ENCODE measurements around the gene RANBP9.

The RANBP9 gene

GRCh38 chr6:13677878-13678254 is 33.8 kb downstream of the RANBP9 start:
- no peak for DNase-seq

GRCh38 chr6:13676551-13677156 is 35.0 kb downstream of the RANBP9 start:
- no peak for DNase-seq

DNA sequence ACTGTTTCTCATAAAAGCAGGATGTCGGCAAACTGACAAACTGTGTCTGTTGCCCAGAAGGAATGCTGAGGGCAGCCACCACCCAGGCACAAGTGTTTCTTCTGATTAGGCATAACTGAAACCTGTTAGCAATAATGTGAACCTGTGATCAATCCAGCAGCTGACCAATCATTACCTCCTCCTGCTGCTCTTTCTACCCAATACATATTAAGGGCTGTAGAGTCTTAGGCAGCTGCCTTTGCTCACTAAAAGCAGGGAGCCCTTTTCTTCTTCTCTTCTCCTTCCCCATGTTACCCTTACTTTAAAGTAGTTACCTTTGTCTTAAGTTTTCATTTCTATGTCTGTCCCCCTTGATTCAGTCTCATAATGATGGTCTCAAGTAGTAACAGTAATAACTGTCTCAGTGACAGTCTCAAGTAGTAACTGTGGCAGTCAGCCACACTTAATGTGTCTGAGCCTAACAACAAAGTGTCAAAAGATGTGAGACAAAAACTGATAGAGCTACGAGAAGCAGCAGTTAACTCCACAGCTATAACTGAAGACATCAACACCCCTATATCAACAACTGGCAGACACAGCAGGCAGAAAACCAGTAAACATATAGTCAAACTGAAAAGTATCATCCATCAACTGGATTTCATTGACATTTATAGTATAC is 37.0 kb downstream of the RANBP9 start:
- no peak for DNase-seq

DNA sequence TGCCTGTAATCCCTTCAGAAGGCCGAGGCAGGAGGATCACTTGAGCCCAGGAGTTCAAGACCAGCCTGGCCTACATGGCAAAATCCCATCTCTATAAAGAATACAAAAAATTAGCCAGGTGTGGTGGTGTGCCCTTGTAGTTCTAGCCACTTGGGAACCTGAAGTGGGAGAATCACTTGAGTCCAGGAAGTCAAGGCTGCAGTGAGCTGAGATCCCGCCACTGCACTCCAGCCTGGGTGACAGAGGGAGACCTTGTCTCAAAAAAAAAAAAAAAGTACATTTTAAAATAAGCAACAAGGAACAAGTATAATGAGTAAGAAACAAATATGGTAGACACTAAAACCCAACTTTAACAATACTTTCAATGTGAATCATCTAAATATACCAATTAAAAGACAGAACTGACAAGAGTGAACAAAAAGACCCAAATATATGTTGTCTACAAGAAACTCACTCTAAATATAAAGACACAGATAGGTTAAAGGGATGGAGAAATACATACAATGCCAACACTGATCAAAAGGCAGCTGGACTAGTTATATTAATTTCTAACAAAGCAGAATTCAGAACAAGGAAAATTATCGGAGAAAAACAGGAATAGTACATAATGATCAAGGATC is 37.7 kb downstream of the RANBP9 start:
- DNase-seq = no peak

- DNase-seq = no peak
These were observed 38.3 kb downstream of the RANBP9 start for GRCh38 chr6:13673368-13673767.

DNA sequence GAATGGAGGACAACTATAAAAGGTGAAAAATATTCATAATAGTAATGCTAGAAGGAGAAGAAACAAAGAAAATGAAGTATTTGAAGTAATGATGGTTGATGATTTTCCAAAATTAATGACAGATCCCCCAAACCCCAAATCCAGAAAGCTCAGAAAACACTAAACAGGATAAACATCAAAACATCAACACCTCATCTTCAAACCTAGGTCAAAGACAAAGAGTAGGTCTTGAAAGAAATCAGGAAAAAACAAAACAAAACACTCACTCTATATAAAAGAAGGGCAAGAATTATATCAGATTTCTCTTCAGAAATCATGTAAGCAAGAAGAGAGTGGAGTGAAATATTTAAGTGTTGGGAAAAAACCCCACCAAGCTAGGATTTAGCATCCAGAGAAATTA is 38.7 kb downstream of the RANBP9 start:
- no peak for DNase-seq

DNA sequence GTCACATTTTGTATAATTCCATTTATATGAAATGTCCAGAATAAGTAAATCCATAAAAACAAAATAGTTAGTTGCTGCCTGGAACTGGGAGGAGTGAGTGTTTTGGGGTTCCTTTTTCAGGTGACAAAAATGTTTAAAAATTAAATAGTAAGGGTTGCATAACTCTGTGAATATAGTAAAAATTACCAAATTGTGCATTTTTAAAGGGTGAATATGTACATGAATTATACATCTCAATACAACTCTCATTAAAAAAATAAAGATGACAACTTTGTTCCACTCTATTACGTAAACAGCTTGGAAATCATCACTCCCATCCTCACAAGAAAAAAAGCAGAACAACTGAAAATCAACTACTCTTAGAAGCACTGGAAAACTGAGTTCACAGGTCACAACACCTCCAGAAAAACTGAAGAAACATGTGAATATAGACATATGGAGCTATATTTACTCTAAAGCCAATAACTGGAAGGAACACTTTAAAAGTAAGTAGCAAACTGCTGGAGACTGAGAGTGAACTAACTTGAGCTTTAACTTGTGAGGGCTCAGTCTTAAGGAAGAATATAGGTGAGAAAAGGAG is 40.0 kb downstream of the RANBP9 start:
- DNase-seq = no peak

- no peak for DNase-seq
These were observed 42.2 kb downstream of the RANBP9 start for GRCh38 chr6:13669476-13669875.

DNA sequence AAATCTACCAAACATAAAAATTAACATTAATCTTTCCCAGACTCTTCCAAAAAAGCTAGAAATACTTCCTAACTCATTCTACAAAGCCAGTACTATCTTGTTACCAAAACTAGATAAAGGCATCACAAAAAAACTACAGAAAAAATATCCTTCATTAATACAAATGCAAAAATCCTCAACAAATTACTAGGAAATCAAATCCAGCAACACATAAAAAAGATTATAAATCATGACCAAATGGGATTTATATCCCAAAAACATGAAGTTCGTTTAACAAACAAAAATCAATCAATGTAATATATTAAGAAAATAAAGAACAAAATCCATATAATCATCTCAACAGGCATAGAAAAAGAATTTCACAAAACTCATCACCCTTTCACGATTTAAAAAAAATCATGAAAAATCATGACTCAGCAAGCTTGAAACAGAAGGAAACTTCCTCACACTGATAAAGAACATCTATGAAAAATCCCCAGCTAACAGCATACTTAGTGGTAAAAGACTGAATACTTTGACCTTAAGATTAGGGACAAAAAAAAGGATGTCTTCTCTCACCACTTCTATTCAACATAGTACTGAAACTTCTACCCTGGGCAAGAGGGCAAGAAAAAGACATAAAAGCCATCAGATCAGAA is 43.2 kb downstream of the RANBP9 start:
- no peak for DNase-seq

DNA sequence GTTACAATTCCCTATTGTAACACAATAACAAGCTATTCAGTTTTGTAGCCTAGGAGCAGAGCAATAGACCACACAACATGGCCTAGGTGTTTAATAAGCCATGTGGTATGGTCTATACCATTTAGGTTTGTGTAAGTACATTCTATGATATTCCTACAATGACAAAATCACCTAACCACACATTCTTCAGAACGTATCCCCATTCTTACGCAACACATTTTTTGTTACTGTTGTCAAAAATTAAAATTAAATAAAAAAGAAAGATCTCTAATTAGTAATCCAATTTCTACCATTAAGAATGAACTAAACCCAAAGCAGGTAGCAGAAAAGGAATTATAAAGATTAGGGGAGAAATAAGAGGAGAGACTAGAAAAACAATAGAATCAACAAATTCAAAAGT is 44.0 kb downstream of the RANBP9 start:
- no peak for DNase-seq

DNA sequence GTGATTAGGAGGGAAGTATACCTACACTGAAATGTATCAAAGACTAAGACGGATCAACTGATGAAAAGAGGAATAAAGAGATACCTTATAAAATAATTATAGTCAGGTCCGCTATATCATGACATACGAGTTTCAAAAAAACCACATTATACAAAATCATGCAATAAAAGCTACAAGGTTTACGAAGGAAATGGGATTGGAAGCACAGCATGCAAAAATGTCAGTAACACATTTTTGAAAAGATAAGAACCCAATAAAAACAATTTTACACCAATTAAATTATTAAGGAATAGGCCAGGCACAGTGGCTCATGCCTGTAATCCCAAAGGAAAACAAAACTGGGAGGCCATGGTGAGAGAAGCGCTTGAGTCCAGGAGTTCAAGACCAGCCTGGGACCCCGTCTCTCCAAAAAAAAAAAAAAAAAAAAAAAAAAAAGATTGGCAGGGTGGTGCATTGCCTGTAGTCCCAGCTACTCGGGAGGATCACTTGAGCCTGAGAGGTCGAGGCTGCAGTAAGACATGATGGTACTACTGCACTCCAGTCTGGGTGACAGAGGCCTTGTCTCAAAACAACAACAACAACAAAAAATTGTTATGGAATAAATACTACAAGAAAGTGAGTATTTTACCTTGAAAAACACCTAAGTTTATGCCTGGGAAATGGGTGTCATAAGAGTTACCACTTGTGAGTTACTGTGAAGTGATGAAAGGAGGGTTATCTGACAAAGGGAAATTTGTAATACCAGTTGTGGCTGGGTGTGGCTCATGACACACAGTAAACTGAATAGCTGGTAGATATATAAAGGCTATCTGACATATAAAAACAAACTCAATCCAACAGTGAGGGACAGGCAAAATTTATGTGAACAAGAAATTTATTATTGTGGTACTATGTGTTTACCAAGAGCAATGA is 45.2 kb downstream of the RANBP9 start:
- no peak for DNase-seq

DNA sequence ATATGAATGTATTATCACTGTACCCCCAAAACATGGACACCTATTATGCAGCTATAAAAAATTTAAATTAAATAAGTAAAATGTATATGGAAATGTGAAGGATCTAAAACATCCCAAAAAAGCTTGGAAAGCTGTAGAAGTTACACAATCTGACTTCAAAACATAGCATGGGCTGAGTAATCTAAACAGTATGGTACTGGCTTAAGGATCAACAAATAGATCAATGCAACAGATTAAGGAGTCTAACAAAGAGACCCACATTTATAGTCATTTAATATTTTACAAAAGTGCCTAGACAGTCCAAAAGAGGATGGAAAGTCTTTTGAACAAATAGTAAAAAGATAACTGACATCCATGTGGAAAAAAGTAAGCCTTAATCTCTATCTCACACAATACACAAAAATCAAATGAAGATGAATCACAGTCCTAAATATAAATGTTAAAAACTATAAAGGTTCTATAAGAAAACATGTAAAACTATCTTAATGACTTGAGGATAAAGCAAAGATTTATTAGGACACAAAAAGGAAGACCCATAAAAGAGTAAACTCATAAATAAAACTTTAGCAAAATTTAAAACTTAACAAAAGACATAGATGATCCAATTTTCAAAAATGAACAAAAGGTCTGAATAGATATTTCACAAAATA is 46.8 kb downstream of the RANBP9 start:
- DNase-seq = no peak

- DNase-seq = no peak
These were observed 47.6 kb downstream of the RANBP9 start for GRCh38 chr6:13663986-13664385.

- no peak for DNase-seq
These were observed 48.8 kb downstream of the RANBP9 start for GRCh38 chr6:13662651-13663334.

GRCh38 chr6:13661647-13662046 is 50.0 kb downstream of the RANBP9 start:
- DNase-seq = no peak

DNA sequence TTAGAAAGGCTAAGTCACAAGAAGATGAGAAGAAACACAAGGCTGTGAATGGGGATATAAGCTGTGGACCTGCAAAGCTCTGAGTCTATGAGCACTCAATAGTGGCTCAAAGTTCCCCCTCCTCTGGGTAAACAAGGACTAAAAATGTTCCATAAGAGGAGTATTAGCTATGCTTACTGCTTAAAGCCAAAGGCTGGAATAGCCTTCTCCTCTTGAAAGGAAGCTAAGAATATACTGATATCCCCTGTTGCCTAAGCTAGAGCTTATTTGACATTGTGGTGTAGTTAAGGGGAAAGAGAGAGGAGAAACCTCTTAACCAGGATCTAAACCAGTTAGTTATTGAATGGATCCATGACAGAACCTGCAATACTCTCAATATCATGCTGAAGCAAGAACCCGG is 50.7 kb downstream of the RANBP9 start:
- no peak for DNase-seq

DNA sequence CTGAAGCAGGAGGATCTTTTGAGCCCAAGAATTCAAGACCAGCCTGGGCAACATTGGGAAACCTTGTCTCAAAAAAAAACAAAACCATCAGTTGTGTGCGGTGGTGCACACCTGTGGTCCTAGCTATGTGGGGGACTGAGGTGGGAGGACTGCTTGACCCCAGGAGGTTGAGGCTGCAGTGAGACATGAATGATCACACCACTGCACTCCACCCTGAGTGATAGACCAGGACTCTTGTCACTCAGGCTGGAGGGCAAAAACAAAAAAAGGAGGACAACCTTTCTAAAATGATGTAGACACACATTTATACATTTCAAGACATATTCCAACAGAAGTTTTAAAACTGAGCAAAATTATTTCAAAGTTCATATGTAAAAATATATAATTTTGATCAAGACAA is 51.4 kb downstream of the RANBP9 start:
- DNase-seq = no peak

DNA sequence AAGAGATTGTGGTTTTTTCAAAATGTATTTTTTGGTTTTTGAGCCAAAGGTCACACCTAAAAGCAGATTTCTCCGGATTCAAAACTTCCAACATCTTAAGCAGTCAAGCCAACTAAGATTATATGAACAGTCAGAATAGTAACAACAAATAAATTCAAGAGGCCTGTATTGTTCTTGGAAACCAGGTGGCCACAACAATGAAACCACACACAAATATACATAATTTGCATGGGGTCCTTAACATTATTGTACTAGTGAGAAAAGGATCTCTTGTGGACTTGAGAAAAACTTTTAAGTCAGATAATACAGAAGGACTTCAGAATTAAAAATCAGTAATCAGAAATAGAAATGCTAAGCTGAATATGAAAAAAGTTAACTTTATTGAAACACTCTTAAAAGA is 55.9 kb downstream of the RANBP9 start:
- no peak for DNase-seq

DNA sequence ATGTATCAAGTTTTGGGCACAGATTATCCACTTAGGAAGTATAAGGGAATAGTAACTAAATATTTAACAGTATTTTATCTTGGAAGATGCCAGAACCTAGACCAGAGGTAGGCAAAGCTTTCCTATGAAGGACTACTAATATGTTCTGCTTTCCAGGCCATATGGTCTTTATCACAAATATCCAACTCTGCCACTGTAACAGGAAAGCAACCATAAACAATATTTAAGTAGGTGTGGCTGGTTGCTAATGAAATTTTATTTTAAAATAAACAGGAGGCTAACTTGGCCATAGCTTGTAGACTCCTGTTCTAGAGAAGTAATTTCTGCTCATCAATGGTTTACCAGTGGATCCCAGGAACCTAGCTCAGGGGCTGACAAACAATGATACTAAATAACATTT is 57.1 kb downstream of the RANBP9 start:
- DNase-seq = no peak

GRCh38 chr6:13653296-13653695 is 58.3 kb downstream of the RANBP9 start:
- DNase-seq = peak; percentile 32

- DNase-seq = no peak
These were observed 62.2 kb downstream of the RANBP9 start for GRCh38 chr6:13649393-13649792.

GRCh38 chr6:13648850-13649249 is 62.8 kb downstream of the RANBP9 start:
- DNase-seq = no peak

Data from amniotic stem cell (primary cell).